Measurements from ENCODE around the gene SGCG. TPM values are rescaled to one million over a fixed set of nuclear protein-coding genes. Genes with fewer than 3 reads are reported as not detected.

The SGCG gene
- total RNA-seq, 2 experiments from 2014 or later = not detected

DNA sequence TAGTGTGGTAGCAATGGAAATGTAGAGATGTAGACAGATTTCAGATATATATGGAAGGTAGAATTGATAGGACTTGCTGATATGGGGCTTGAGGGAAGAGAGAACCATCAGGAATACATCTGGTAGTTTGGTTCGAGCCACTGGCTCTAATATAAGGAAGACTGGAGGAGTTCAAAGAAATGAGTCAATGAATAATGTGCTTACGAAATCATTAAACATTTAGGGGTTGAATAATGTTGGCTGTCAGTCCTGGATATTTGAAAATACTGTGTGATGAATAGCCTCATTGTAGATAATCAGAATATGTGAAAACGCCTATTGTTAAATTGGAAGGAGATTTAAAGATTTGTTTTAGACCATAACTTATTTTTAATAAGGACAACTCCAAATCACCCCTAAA is 21.6 kb downstream of the SGCG start:
- Mint-ChIP-seq H3K27ac (no peak overlapping the region), H3K36me3 (ENCODE audit: low read depth) (no peaks in the 10 kb centered on the region), H3K27me3 (peaks cover 12% of the 10 kb centered on the region), H3K9me3 (no peaks in the 10 kb centered on the region), H3K4me3 (no peak overlapping the region), H3K4me1 (ENCODE audit: low read depth) (no peaks in the 10 kb centered on the region)
- H3K27me3 ChIP-seq (ENCODE audit: control insufficient read depth in 1 of 2, insufficient read depth in 2 of 2, low read length in 2 of 2) = no peaks in the 10 kb centered on the region
- no peaks in the 10 kb centered on the region for H3K36me3 ChIP-seq (ENCODE audit: insufficient read depth, low read length)
- TF ChIP-seq CTCF (IDR thresholded peaks at IDR 0.05) = no peak
- intact Hi-C loops (cut with DNase I, micrococcal nuclease) = no loop called here
- no peaks in the 10 kb centered on the region for H3K4me1 ChIP-seq (ENCODE audit: insufficient read depth, low read length)
- CTCF ChIA-PET = no interaction called here
- H3K27ac ChIP-seq (ENCODE audit: low read depth in 1 of 2, low read length in 2 of 2) = no peak overlapping the region
- no peaks in the 10 kb centered on the region for H3K9me3 ChIP-seq (ENCODE audit: control insufficient read depth in 1 of 2, insufficient read depth in 1 of 2, low read length in 2 of 2)
- no peak overlapping the region for H3K4me3 ChIP-seq (ENCODE audit: low read length)
- POLR2A ChIA-PET = no interaction called here
- ATAC-seq (ENCODE audit: poor library complexity) = no peak
- DNase-seq = no peak

GRCh38 chr13:23203516-23203915 is 22.7 kb downstream of the SGCG start:
- no peaks in the 10 kb centered on the region for H3K27me3 ChIP-seq (ENCODE audit: control insufficient read depth in 1 of 2, insufficient read depth in 2 of 2, low read length in 2 of 2)
- no peak overlapping the region for H3K27ac ChIP-seq (ENCODE audit: low read depth in 1 of 2, low read length in 2 of 2)
- intact Hi-C loops (cut with DNase I, micrococcal nuclease) = no loop called here
- Mint-ChIP-seq H3K4me1 (ENCODE audit: low read depth) (no peaks in the 10 kb centered on the region), H3K4me3 (no peak overlapping the region), H3K9me3 (no peaks in the 10 kb centered on the region), H3K36me3 (ENCODE audit: low read depth) (no peaks in the 10 kb centered on the region), H3K27ac (no peak overlapping the region), H3K27me3 (peaks cover 12% of the 10 kb centered on the region)
- no peaks in the 10 kb centered on the region for H3K4me1 ChIP-seq (ENCODE audit: insufficient read depth, low read length)
- no peaks in the 10 kb centered on the region for H3K9me3 ChIP-seq (ENCODE audit: control insufficient read depth in 1 of 2, insufficient read depth in 1 of 2, low read length in 2 of 2)
- ChIA-PET POLR2A (no interaction called here), CTCF (no interaction called here)
- ATAC-seq (ENCODE audit: poor library complexity) (no peak), DNase-seq (no peak)
- H3K36me3 ChIP-seq (ENCODE audit: insufficient read depth, low read length) = no peaks in the 10 kb centered on the region
- no peak overlapping the region for H3K4me3 ChIP-seq (ENCODE audit: low read length)
- no peak for TF ChIP-seq CTCF (IDR thresholded peaks at IDR 0.05)

DNA sequence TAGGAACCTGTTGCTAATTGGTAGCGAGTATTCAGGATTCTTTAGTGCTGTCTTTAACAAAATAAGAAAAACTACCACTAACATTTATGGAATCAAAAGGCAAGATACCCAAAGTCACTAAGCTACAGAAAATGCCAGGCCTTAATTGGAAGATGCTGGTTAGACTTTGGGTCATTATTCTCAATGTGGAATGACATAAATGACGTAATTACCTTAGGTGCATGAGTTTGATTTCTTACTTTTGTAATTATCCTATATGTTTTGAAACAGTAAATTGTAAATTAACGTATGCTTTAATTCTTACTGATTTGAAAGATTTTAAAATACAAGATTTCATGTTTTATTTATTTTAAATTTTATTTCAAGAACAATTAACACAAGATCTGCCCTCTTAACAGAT is 25.0 kb downstream of the SGCG start:
- intact Hi-C loops (cut with DNase I, micrococcal nuclease) = no loop called here
- Histone ChIP-seq H3K27me3 (ENCODE audit: control insufficient read depth in 1 of 2, insufficient read depth in 2 of 2, low read length in 2 of 2) (no peaks in the 10 kb centered on the region), H3K36me3 (ENCODE audit: insufficient read depth, low read length) (no peaks in the 10 kb centered on the region), H3K9me3 (ENCODE audit: control insufficient read depth in 1 of 2, insufficient read depth in 1 of 2, low read length in 2 of 2) (no peaks in the 10 kb centered on the region), H3K27ac (ENCODE audit: low read depth in 1 of 2, low read length in 2 of 2) (no peak overlapping the region), H3K4me3 (ENCODE audit: low read length) (no peak overlapping the region), H3K4me1 (ENCODE audit: insufficient read depth, low read length) (no peaks in the 10 kb centered on the region)
- peaks cover 12% of the 10 kb centered on the region for H3K27me3 Mint-ChIP-seq
- H3K36me3 Mint-ChIP-seq (ENCODE audit: low read depth) = no peaks in the 10 kb centered on the region
- ChIA-PET CTCF (no interaction called here), POLR2A (no interaction called here)
- no peak for ATAC-seq (ENCODE audit: poor library complexity)
- no peaks in the 10 kb centered on the region for H3K9me3 Mint-ChIP-seq
- no peak for DNase-seq
- H3K4me3 Mint-ChIP-seq = no peak overlapping the region
- no peaks in the 10 kb centered on the region for H3K4me1 Mint-ChIP-seq (ENCODE audit: low read depth)
- no peak for TF ChIP-seq CTCF (IDR thresholded peaks at IDR 0.05)
- H3K27ac Mint-ChIP-seq = no peak overlapping the region
